HG02610 (cell line): ENCODE measurements around the gene MBOAT7.
A peak's percentile ranks its signal among the peaks of the same experiment; 100 is the strongest.

Experiments
- ATAC-seq: cut with Tn5 transposase; IDR thresholded peaks from one replicate; pipeline ENCODE4 v1.9.1; 2021; ENCODE audit warnings: mild to moderate bottlenecking, moderate library complexity; ENCODE audit not compliant: unreplicated experiment

The MBOAT7 gene

GRCh38 chr19:54147676-54148075, 41.7 kb downstream of the MBOAT7 start:
- no peak for ATAC-seq

- no peak for ATAC-seq
Measured at GRCh38 chr19:54145541-54146158, 43.7 kb downstream of the MBOAT7 start.

DNA sequence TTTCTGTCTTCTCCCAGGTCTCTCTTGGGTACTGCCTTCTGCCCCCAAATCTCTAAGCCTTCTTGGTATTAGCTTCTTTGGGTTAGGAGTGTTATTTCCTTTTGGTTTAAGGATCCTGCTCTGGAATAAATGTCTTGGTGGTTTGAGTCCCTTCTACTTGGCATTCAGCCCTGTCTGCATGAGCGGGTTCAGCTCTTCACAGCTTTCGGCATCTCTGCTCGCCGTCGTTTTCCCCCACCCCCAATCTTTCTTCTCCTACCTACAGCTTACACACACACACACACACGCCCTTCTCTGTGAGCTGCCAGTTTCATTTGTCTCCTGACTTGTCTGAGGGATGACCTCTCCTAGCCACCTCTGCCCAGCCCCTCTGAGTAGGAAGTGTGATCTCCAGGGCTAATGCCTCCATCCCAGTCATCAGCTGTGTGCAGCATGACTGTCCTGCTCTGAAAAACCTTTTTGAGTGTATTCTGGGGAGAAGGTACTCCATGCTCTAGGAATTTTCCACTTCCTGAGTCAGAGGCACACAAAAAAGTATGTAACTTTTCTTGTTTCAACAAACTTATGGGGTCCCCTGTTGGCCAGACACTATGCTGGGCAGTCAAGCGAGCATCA, 47.1 kb downstream of the MBOAT7 start:
- no peak for ATAC-seq

GRCh38 chr19:54141356-54141755, 48.0 kb downstream of the MBOAT7 start:
- ATAC-seq: no peak

DNA sequence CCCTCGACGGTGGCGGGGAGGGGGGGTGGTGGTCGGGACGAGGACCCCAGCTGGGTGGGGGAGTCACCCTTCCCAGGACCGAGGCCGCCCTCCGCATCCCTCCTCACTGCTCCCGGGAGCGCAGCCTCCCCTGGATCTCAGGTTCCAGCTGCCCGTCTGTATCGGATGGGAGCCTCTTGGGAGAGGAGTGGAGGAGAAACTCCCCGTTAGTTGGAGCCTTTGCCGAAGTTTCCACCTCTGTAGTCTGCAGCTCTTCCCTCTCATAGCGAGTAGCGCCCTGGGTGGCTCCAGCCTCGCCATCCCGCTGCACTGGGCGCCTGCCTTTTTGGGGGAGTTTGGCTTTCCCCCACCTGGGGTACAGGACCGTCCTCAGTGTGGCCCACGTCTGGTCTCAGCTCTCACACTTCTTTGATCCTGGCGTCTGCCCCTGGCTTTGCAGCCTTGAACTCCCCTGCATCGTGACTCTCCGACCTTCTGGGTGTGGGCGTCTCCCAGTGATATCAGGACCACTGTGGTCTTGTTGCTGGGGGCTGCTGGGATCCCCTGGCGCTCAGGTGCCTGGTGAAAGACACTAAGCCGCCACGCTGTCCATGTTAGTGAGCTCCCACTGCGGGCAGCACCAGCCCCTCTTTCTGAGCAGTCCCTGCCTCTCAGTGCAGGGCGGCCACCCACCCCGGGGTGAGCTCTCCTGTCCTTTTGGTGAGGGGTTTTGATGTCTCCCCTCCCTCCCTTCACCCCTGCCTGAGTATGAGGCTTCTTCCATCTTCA, 50.7 kb downstream of the MBOAT7 start:
- ATAC-seq: no peak

GRCh38 chr19:54137699-54138488, 51.5 kb downstream of the MBOAT7 start, which contains the start of gene CNOT3:
CNOT3 (plus strand) TSS chr19:54137762; CDS start chr19:54142979, 5,217 bp downstream.
- no peak for ATAC-seq

- ATAC-seq: peak; percentile 78
Measured at GRCh38 chr19:54136864-54137698, 52.3 kb downstream of the MBOAT7 start.

- no peak for ATAC-seq
Measured at GRCh38 chr19:54136086-54136863, 53.1 kb downstream of the MBOAT7 start.

- ATAC-seq: no peak
Measured at GRCh38 chr19:54133957-54134590, 55.3 kb downstream of the MBOAT7 start.

DNA sequence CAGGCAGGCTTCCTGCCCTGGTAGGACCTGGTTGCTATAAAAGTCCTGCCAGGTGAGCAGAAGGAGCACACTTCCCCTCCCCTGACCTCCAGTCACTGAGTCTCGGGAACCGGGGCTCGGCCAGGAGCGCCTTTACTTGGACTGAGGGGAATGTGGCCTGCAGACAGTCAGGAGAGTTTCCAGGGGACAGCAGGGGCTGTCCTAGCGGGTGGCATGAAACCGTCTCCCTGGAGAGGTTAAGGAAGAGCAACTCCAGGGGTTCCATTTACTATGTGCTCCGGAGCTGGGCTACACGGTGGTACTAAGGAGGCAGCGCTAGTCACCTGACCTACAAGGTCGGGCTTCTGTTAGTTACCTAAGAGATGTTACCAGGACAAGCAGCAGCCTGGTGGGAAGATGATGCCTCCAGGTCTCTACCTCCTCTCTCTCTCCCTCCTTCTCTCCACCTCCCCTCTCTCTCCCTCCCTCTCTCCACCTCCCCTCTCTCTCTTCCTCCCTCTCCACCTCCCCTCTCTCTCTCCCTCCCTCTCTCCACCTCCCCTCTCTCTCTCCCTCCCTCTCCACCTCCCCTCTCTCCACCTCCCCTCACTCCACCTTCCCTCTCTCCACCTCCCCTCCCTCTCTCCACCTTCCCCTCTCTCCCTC, 55.9 kb downstream of the MBOAT7 start:
- ATAC-seq: no peak

DNA sequence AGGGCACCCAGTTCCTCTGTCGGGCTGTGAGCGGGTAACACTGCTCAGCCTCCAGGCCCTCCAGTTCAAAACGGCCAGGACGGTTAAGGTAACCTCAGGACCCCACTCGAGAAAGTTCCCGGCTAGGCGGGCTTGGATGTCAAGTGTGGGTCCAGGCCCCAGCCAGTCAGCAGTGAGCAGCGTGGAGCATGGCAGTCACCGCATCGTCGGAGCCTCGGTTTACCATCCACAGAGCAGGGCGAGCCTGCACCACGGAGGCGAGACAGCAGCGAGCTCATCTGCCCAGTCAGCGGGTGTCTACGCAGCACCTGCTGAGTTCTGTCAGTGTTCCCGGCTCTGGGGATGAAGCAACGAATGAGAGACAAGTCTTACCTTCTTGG, 59.8 kb downstream of the MBOAT7 start:
- no peak for ATAC-seq

- ATAC-seq: no peak
Measured at GRCh38 chr19:54128796-54129616, 60.4 kb downstream of the MBOAT7 start.

- ATAC-seq: no peak
Measured at GRCh38 chr19:54128441-54128725, 61.0 kb downstream of the MBOAT7 start.

DNA sequence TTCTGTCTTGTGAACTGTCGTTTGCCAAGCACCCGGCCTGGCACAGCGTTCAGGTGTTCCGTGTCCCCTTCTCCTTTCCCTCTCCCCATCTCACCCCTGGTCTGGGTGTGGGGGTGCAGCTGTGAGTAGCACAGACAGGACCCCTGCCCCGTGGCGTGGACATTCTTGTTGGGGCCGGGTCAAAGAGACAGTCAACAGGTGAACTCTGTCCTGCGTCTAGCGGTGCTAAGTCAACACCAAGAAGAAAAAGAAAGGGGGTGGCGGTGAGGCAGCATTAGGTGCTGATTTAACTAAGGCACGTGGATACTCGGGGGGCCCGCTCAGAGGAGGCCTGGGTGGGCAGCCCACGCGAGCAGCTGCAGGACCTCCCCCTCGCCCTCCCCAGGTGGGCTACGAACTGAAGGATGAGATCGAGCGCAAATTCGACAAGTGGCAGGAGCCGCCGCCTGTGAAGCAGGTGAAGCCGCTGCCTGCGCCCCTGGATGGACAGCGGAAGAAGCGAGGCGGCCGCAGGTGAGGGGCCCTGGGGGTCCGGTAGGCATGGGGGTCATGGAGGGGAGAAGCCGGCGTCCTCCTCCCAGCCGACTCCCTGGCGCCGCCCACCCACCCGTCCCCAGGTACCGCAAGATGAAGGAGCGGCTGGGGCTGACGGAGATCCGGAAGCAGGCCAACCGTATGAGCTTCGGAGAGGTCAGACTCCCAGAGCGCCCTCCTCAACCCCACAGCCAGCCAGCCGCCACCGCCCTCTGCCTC, 61.5 kb downstream of the MBOAT7 start:
- no peak for ATAC-seq

- no peak for ATAC-seq
Measured at GRCh38 chr19:54125713-54126112, 63.7 kb downstream of the MBOAT7 start.

- ATAC-seq: no peak
Measured at GRCh38 chr19:54124393-54124792, 65.0 kb downstream of the MBOAT7 start.

GRCh38 chr19:54123682-54124081, 65.7 kb downstream of the MBOAT7 start:
- ATAC-seq: no peak
